ENCODE data around the gene AFMID. TPM values are rescaled to one million over a fixed set of nuclear protein-coding genes. Genes with fewer than 3 reads are reported as not detected.

The AFMID gene
- total and polyA plus RNA-seq, 2 donors (not counting 3 experiments of a cell fraction or from before 2014, with no cell fraction given), result 33.5 to 42.9 TPM

- H2AFZ ChIP-seq (ENCODE audit: low read depth, low read length), result no peak overlapping the region
- no peak for FAIRE-seq
- no peaks in the 10 kb centered on the region for H3K9me3 ChIP-seq (replicated peaks; ENCODE audit: control insufficient read depth, insufficient read depth, low read length)
- H3K79me2 ChIP-seq (ENCODE audit: control insufficient read depth, insufficient read depth, low read length), result no peaks in the 10 kb centered on the region
- CTCF ChIA-PET, result interaction anchor here (1.1 to 2.0 kb wide), 2 partner anchors 13 to 166 kb away, joined by 4 to 11 read pairs; no protein-coding TSS in a partner anchor
- dilution Hi-C loops (cut with MboI; ENCODE audit: extremely low pct_ligation_motif_present, low sequenced_read_pairs), result no loop called here
- no peak overlapping the region for H3K27ac ChIP-seq (ENCODE audit: insufficient read depth, low read depth, low read length)
- BruUV-seq (replicated peaks), result no TSS peak
- H3K9me1 ChIP-seq (replicated peaks; ENCODE audit: control insufficient read depth, extremely low read depth, insufficient read depth, low read length), result no peaks in the 10 kb centered on the region
- POLR2A ChIA-PET, result interaction anchor here (0.5 kb wide), 1 partner anchor 63 kb away, joined by 3 read pairs; no protein-coding TSS in a partner anchor
- H3K36me3 ChIP-seq (ENCODE audit: control insufficient read depth in 2 of 2, extremely low read depth in 1 of 2, insufficient read depth in 2 of 2, low read length in 2 of 2), result no peaks in the 10 kb centered on the region
- H4K20me1 ChIP-seq (replicated peaks; ENCODE audit: control insufficient read depth, extremely low read depth, insufficient read depth, low read length), result no peaks in the 10 kb centered on the region
- no peak overlapping the region for H3K9ac ChIP-seq (replicated peaks; ENCODE audit: extremely low read depth, insufficient read depth, low read length)
- TF ChIP-seq EZH2 (IDR thresholded peaks at IDR 0.05; ENCODE audit: borderline replicate concordance, low read depth, low read length, severe bottlenecking), result no peak
- TF ChIP-seq, protein P1, sequence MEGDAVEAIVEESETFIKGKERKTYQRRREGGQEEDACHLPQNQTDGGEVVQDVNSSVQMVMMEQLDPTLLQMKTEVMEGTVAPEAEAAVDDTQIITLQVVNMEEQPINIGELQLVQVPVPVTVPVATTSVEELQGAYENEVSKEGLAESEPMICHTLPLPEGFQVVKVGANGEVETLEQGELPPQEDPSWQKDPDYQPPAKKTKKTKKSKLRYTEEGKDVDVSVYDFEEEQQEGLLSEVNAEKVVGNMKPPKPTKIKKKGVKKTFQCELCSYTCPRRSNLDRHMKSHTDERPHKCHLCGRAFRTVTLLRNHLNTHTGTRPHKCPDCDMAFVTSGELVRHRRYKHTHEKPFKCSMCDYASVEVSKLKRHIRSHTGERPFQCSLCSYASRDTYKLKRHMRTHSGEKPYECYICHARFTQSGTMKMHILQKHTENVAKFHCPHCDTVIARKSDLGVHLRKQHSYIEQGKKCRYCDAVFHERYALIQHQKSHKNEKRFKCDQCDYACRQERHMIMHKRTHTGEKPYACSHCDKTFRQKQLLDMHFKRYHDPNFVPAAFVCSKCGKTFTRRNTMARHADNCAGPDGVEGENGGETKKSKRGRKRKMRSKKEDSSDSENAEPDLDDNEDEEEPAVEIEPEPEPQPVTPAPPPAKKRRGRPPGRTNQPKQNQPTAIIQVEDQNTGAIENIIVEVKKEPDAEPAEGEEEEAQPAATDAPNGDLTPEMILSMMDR (IDR thresholded peaks at IDR 0.05; ENCODE audit: extremely low read depth in 1 of 2, insufficient read depth in 1 of 2, low read depth in 1 of 2, low read length in 2 of 2), result no peak
- no peak for TF ChIP-seq MAX (IDR thresholded peaks at IDR 0.05; ENCODE audit: insufficient read depth, insufficient read length)
- no peak for TF ChIP-seq GATA2 (IDR thresholded peaks at IDR 0.05; ENCODE audit: insufficient read depth, insufficient read length, low read depth, low read length)
- TF ChIP-seq MYC (IDR thresholded peaks at IDR 0.05; ENCODE audit: low read depth, low read length), result no peak
- no peak for TF ChIP-seq FOS (IDR thresholded peaks at IDR 0.05; ENCODE audit: borderline replicate concordance, insufficient read depth, low read length)
- no peak for TF ChIP-seq POLR2A (IDR thresholded peaks at IDR 0.05; ENCODE audit: low read depth, low read length)
- no peak for TF ChIP-seq JUN (IDR thresholded peaks at IDR 0.05; ENCODE audit: borderline replicate concordance, insufficient read depth, insufficient read length, low read depth)
- TF ChIP-seq POLR2AphosphoS5 (IDR thresholded peaks at IDR 0.05; ENCODE audit: insufficient read depth, low read depth, low read length), result no peak
- intact Hi-C loops (cut with micrococcal nuclease), result loop anchor here (10.0 kb wide), 1 partner anchor 449 kb away; no protein-coding TSS in a partner anchor
- H3K4me2 ChIP-seq (ENCODE audit: insufficient read depth, low read length), result no peak overlapping the region
- peaks cover 9% of the 10 kb centered on the region for H3K4me1 ChIP-seq (ENCODE audit: control insufficient read depth, extremely low read depth, insufficient read depth, low read length)
- H3K4me3 ChIP-seq (replicated peaks in 1 of 3; ENCODE audit: insufficient read depth in 1 of 3, low read depth in 1 of 3, low read length in 3 of 3), result no peak overlapping the region
- no peak for DNase-seq (ENCODE audit: low read depth, low spot score)
- no peaks in the 10 kb centered on the region for H3K27me3 ChIP-seq (ENCODE audit: control insufficient read depth in 2 of 2, insufficient read depth in 2 of 2, low read length in 2 of 2)
These were observed 69.0 kb downstream of the AFMID start for GRCh38 chr17:78255953-78256706.
